ENCODE results near the gene CHST1.

CHST1 gene

DNA sequence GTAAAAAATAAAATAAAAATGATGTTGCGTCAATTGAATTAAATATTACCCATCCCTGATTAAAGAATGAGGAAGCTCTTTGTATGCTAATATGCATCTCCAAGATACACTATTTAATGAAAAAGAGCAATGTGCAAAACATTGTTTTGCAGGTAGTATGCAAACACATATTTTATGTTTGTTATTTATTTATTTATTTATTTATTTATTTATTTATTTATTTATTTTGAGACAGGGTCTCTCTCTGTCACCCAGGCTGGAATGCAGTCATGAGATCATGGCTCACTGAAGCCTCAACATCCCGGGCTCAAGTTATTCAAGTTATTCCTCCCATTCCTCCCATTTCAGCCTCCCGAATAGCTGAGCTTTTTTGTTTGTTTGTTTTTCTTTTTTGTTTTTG lies 7.2 kb upstream of the CHST1 start:
- no peak for TF ChIP-seq CTCF (IDR thresholded peaks at IDR 0.05)

- no peak for TF ChIP-seq CTCF (IDR thresholded peaks at IDR 0.05)
Measured at GRCh38 chr11:45671246-45672171, 6.1 kb upstream of the CHST1 start.

DNA sequence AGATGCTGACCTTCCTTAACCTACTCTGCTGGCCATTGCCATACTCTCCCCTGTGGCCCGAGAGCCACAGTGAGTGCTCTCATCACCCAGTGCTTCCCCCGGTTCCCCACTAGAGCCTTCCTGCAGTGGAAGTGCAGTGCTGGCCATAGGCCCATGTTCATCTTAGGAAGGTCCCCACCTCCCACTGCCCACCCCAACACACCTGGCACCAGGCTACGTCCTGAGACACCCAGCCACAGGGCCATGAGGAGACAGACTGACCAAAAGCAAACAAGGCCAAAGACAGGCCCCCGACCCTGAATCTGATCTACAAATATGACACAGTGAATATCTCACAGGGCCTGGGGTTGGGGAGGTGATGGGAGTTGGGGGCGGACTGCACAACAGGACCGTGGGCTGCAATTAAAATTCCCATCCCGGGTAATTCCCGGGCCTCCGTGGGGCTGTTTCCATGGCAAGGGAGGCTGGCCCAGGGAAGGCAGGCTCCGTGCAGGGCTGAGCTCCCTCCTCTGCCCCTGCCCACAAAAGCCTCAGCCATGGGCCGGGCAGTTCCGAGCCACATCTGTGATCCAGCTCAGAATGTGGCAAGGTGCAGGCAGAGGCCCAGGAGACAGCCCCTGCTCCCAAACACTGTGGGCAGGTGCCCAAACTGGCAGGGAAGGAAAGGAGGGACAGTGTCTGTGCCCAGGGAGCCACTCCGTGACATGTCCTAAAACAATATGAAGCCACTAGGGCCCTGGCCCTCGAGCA lies 5.1 kb upstream of the CHST1 start:
- TF ChIP-seq CTCF (IDR thresholded peaks at IDR 0.05), result no peak

DNA sequence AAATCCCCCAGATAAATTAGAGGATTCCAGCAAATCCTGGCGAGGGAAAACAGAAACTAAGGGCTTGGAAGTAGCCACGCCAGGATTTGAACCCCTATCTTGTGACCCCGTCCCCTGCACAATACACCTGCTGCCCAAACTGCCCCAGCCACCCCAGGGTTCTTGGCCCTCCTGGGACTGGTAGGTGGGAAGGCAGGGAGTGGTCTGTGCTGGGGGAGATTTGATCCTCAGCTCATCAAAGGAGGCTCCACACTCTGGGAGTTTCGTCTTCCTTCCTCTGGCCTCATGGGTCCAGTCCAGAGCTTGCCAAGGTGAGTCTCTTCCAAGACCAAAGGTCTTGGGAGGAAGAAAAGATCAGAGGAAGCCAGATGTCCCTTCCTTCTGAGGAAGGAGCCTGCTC lies 4.5 kb upstream of the CHST1 start:
- TF ChIP-seq CTCF (IDR thresholded peaks at IDR 0.05), result no peak

DNA sequence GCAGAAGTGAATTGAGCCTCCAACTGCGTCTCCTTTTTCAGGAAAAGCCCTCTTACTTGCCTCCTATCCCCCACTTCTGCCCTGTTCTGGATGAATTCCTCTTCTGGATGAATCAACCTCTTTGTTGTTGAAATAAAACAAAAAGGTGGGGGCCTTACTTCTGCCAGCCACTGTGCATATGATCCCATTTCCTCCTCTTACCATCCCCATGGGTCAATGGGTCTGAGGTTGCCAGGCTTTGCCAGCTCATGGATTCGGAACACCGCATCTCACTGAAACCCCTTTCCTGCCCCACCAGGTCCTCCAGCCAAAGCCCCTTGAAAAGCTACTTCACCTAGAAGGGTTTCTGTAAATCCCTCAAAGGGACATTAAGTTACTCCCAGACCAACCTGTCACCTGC lies 3.7 kb upstream of the CHST1 start:
- no peak for TF ChIP-seq CTCF (IDR thresholded peaks at IDR 0.05)

- no peak for TF ChIP-seq CTCF (IDR thresholded peaks at IDR 0.05)
Measured at GRCh38 chr11:45667929-45668680, 2.7 kb upstream of the CHST1 start.
